ENCODE data around the gene MTCH1.

DNA sequence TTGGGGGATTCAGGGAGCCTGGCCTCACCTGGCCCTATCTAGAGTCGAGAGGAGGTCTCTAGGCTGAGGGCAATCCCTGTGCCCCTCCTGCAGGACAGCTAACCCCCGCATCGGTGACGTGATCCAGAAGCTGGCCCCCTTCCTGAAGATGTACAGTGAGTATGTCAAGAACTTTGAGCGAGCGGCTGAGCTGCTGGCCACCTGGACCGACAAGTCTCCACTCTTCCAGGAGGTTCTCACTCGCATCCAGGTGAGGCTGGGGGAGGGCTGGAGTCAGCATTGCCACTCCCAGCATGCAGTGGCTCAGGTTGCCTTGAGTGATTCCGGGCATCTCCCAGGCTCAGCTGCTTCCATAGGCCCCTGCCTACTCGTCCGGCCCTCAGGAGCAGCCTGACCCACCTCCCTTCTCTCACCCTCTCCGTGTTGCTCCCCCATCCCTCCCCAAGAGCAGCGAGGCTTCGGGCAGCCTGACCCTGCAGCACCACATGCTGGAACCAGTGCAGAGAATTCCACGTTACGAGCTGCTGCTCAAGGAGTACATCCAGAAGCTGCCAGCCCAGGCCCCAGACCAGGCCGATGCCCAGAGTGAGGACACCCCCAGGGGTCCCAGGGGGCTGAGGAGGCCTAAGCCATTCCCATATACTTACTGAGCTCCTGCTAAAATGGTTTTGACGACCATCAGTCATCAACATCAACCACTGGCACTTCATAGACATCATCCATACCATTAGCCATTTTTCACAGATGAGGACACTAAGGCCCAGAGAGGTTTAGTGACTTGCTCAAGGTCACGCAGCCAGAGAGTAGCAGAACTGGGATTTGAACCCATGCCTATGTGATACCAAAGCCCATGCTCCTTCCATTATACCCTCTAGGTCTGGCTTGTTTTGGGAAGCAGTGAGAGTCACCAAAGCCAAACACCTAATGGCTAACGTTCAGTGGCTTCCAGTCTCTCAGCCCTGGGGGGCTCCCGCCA is 27.8 kb upstream of the MTCH1 start:
- TF ChIP-seq, protein P1, sequence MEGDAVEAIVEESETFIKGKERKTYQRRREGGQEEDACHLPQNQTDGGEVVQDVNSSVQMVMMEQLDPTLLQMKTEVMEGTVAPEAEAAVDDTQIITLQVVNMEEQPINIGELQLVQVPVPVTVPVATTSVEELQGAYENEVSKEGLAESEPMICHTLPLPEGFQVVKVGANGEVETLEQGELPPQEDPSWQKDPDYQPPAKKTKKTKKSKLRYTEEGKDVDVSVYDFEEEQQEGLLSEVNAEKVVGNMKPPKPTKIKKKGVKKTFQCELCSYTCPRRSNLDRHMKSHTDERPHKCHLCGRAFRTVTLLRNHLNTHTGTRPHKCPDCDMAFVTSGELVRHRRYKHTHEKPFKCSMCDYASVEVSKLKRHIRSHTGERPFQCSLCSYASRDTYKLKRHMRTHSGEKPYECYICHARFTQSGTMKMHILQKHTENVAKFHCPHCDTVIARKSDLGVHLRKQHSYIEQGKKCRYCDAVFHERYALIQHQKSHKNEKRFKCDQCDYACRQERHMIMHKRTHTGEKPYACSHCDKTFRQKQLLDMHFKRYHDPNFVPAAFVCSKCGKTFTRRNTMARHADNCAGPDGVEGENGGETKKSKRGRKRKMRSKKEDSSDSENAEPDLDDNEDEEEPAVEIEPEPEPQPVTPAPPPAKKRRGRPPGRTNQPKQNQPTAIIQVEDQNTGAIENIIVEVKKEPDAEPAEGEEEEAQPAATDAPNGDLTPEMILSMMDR (conservative IDR thresholded peaks at IDR 0.05): no peak
- no peak for TF ChIP-seq ZFX (IDR thresholded peaks at IDR 0.05)
